Heart left ventricle (tissue), 16 donors: Measurements from ENCODE around the gene NENF. TPM values are rescaled to one million over a fixed set of nuclear protein-coding genes. Genes with fewer than 3 reads are reported as not detected.

Source experiments
- ATAC-seq, 4 donors: fragments of 200-7000 bp; cut with Tn5 transposase; one replicate each; pipeline ENCODE4 v1.9.1; 2020 to 2022; ENCODE audit warnings: moderate library complexity in 4 of 4, mild to moderate bottlenecking in 3 of 4, moderate number of reproducible peaks in 1 of 4
- DNase-seq, 5 donors: peaks; one replicate each; pipeline ENCODE4 v3.0.0-alpha.2; 2020
- H3K27ac ChIP-seq, 12 donors: fragments of 200-600 bp; sonication (generic) in 4 of 12; one replicate each; pipeline versions ENCODE4 v1.5.0 to v1.8.0; 2016 to 2022; ENCODE audit warnings: mild to moderate bottlenecking in 2 of 12
- H3K27me3 ChIP-seq, 9 donors: fragments of 200-600 bp; sonication (generic) in 2 of 9; one replicate each; pipeline versions ENCODE4 v1.5.1 to v1.8.0; 2016 to 2022; ENCODE audit warnings: mild to moderate bottlenecking in 3 of 9
- H3K36me3 ChIP-seq, 9 donors: fragments of 200-600 bp; sonication (generic) in 2 of 9; one replicate each; pipeline versions ENCODE4 v1.5.0 to v1.8.0; 2018 to 2022; ENCODE audit warnings: mild to moderate bottlenecking in 2 of 9
- H3K4me1 ChIP-seq, 12 donors: fragments of 200-600 bp; sonication (generic) in 4 of 12; one replicate each; pipeline versions ENCODE4 v1.5.0 to v1.8.0; 2016 to 2022; ENCODE audit warnings: mild to moderate bottlenecking in 3 of 12
- H3K4me3 ChIP-seq, 12 donors: fragments of 200-600 bp; sonication (generic) in 4 of 12; one replicate each; pipeline versions ENCODE4 v1.5.0 to v1.8.0; 2017 to 2022; ENCODE audit warnings: mild to moderate bottlenecking in 9 of 12, moderate library complexity in 4 of 12
- H3K9me3 ChIP-seq, 12 donors: fragments of 200-600 bp; sonication (generic) in 4 of 12; one replicate each; pipeline versions ENCODE4 v1.5.0 to v1.8.0; 2016 to 2022; ENCODE audit warnings: mild to moderate bottlenecking in 1 of 12
- CTCF ChIP-seq, 12 donors: fragments of 200-600 bp; sonication (generic) in 4 of 12; IDR thresholded peaks; one replicate each; pipeline versions ENCODE4 v1.5.0 to v1.8.0; 2018 to 2022; ENCODE audit warnings: antibody characterized with exemption in 12 of 12, mild to moderate bottlenecking in 5 of 12
- POLR2A ChIP-seq, 2 donors: fragments of 450-650 bp; IDR thresholded peaks; one replicate each; pipeline ENCODE4 v1.6.1; 2017; ENCODE audit warnings: antibody characterized with exemption in 2 of 2, mild to moderate bottlenecking in 2 of 2, moderate library complexity in 2 of 2
- WGBS, 4 donors: extraction: QIAGEN DNeasy Blood & Tissue Kit in 2 of 4; methylation state at CpG; one replicate each; pipeline versions ENCODE4 v1.1.5 to v1.1.7; 2013 to 2018; 5-methylcytosine and 5-hydroxymethylcytosine counted together
- intact Hi-C, 10 donors: fragments of 100-400 bp; cut with DNase I; formaldehyde crosslinking; loops; one replicate each; pipeline versions ENCODE4 v1.11.1 to v1.14.2; 2022
- polyA plus RNA-seq, 2 donors: library from polyadenylated mRNA; stranded (reverse); fragments of 200-250 nt; gene quantifications; one replicate each; pipeline ENCODE4 v1.2.3, GENCODE V29; 2013
- total RNA-seq, 9 donors: library from RNA; depleted of rRNA in 2 of 9; stranded (reverse); fragments of >200 nt in 2 of 9; fragmentation: NEBNext Ultra II Directional in 3 of 9; extraction: Animal tissue kit (Norgen Biotek cat#: 25700) in 3 of 9; gene quantifications; one replicate each; pipeline versions ENCODE4 v1.1.0 to v1.2.4, GENCODE V29; 2016 to 2023
- donor health status: ischemic (EF 13 %, LVEDD 7.1; RV severe dilation, severe dysfunction).
- donor health status: healthy with polysubstance abuse.
- donor health status: DM: no; HTN: yes; CAD: no.
- donor health status: DM: no; HTN: no; CAD: no.
- donor health status: ischemic (EF 25% LVEDD 6.9; RV normal size, moderate dysfunction).
- donor health status: ischemic (EF 25% LVEDD 5.7; RV mildly dilated, moderate dysfunction).
- donor health status: healthy.
- donor health status: DM: yes; HTN: yes; CAD: no.
- donor health status: ischemic (EF 35%, LVEDD 5.7; RV mildly dilated, moderate dysfunction).
- donor health status: nonischemic (EF 11% LVEDD 7.7; RV severe dilation, severe dysfunction).
- donor health status: DM: yes; HTN: yes; CAD: no.
- donor health status: PGD.
- donor health status: ischemic (EF 29% LVEDD 5.4; RV normal size, mild dysfunction).
- donor health status: nonischemic (EF 23%, LVEDD 6.1; RV moderate dilation, normal function).

The NENF gene
- total and polyA plus RNA-seq, 11 donors: 69.8 to 174 (median 105) TPM

GRCh38 chr1:212438831-212439237 is 6.1 kb downstream of the NENF start:
- Histone ChIP-seq H3K4me3 (no peak overlapping the region), H3K27ac (no peak overlapping the region), H3K4me1 (peaks cover 0 to 18% (median 8%) of the 10 kb centered on the region in 12 donors), H3K36me3 (peaks cover 0 to 14% (median 0%) of the 10 kb centered on the region in 9 donors), H3K9me3 (no peaks in the 10 kb centered on the region), H3K27me3 (no peaks in the 10 kb centered on the region)
- intact Hi-C loops: no loop called here
- WGBS, 4 donors: 87 to 96% (median 93%) methylated on average over 2 of the region's 2 CpGs
- ATAC-seq (no peak), DNase-seq (no peak)
- TF ChIP-seq POLR2A (IDR thresholded peaks at IDR 0.05) (no peak), CTCF (IDR thresholded peaks at IDR 0.05) (no peak)

DNA sequence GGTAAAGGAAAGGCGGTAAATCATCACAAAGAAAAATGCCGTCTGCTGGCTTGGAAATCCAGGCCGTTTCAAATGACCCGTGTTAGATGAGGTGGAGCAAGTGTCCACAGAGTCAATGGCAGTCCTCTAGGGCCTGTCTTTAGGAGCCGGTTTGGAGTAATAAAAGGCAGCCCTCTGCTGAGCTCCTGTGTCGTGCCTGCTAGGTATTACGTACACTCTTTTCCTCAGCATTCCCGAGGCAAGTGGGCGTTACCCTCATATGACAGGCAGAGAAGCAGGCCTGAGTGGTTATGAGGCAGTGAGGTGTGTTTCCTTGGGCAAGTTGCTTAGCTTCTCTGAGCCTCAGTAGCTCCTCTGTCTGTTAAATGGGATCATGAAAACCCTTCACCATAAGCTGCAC is 7.7 kb downstream of the NENF start:
- no peak overlapping the region for H3K27ac ChIP-seq
- intact Hi-C loops: loop anchor here in 1 of 10 donors (5.0 kb wide), 1 partner anchor 58 kb away; no protein-coding TSS in a partner anchor
- 77 to 85% (median 82%) methylated on average over 9 of the region's 9 CpGs for WGBS, 4 donors
- no peak for DNase-seq
- peaks cover 0 to 18% (median 4%) of the 10 kb centered on the region in 12 donors for H3K4me1 ChIP-seq
- no peak for ATAC-seq
- no peak overlapping the region for H3K4me3 ChIP-seq
- no peaks in the 10 kb centered on the region for H3K27me3 ChIP-seq
- peaks cover 0 to 25% (median 13%) of the 10 kb centered on the region in 9 donors for H3K36me3 ChIP-seq
- no peaks in the 10 kb centered on the region for H3K9me3 ChIP-seq
- no peak for TF ChIP-seq CTCF (IDR thresholded peaks at IDR 0.05)
- TF ChIP-seq POLR2A (IDR thresholded peaks at IDR 0.05): no peak

GRCh38 chr1:212442408-212442807 is 9.7 kb downstream of the NENF start:
- no peak for DNase-seq
- 94 to 95% (median 94%) methylated on average over 5 of the region's 5 CpGs for WGBS, 4 donors
- Histone ChIP-seq H3K4me3 (no peak overlapping the region), H3K27ac (no peak overlapping the region), H3K4me1 (peaks cover 0 to 18% (median 4%) of the 10 kb centered on the region in 12 donors), H3K27me3 (no peaks in the 10 kb centered on the region), H3K9me3 (no peaks in the 10 kb centered on the region), H3K36me3 (peaks cover 0 to 43% (median 26%) of the 10 kb centered on the region in 9 donors)
- ATAC-seq: no peak
- intact Hi-C loops: loop anchor here in 1 of 10 donors (5.0 kb wide), 1 partner anchor 60 kb away; no protein-coding TSS in a partner anchor
- TF ChIP-seq CTCF (IDR thresholded peaks at IDR 0.05): no peak
- TF ChIP-seq POLR2A (IDR thresholded peaks at IDR 0.05): no peak

DNA sequence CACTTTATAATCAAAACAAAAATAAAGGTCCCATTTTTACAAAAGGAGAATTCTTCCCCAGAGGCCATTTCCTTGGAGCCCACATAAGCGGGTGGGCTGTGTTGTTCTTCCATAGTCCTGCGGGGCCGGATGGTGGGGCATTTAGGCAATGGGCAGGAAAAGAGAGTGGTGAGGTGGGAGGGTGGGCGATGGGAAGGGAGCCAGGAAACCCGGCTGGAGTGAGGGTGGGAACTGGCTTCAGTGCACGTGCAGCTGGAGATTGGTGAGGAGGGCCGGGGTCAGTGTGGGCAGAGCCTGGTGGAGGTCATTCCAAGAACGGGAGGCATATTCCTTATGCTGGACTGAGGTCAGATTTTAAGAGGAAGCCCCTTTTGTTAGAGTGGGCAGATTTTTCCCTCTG is 13.6 kb downstream of the NENF start:
- 73 to 80% (median 78%) methylated on average over 8 of the region's 8 CpGs for WGBS, 4 donors
- peaks cover 0 to 19% (median 6%) of the 10 kb centered on the region in 12 donors for H3K4me1 ChIP-seq
- no peak for DNase-seq
- no peak for ATAC-seq
- no peak for TF ChIP-seq POLR2A (IDR thresholded peaks at IDR 0.05)
- no peak for TF ChIP-seq CTCF (IDR thresholded peaks at IDR 0.05)
- intact Hi-C loops: no loop called here
- no peaks in the 10 kb centered on the region for H3K9me3 ChIP-seq
- peaks cover 0 to 43% (median 26%) of the 10 kb centered on the region in 9 donors for H3K36me3 ChIP-seq
- no peaks in the 10 kb centered on the region for H3K27me3 ChIP-seq
- no peak overlapping the region for H3K4me3 ChIP-seq
- no peak overlapping the region for H3K27ac ChIP-seq
